Measurements from ENCODE around the gene CPB2.

The CPB2 gene

GRCh38 chr13:46104868-46105267, at the start of gene CPB2:
Gene CPB2 (minus strand): TSS chr13:46105033. CDS start chr13:46105009, 24 bp downstream.
- in situ Hi-C loops (cut with MboI; ENCODE audit: low pct_unique_long_range_greater_than_20kb, low sequenced_read_pairs, unreplicated experiment): no loop called here
- TF ChIP-seq CTCF (IDR thresholded peaks at IDR 0.05; ENCODE audit: extremely low read depth, insufficient read depth, missing control alignments): no peak
- DNase-seq (ENCODE audit: low spot score): no peak

- in situ Hi-C loops (cut with MboI; ENCODE audit: low pct_unique_long_range_greater_than_20kb, low sequenced_read_pairs, unreplicated experiment): no loop called here
- no peak for TF ChIP-seq CTCF (IDR thresholded peaks at IDR 0.05; ENCODE audit: extremely low read depth, insufficient read depth, missing control alignments)
- DNase-seq (ENCODE audit: low spot score): no peak
Observed at GRCh38 chr13:46154136-46154801, 49.4 kb upstream of the CPB2 start.

- DNase-seq (ENCODE audit: low spot score): no peak
- TF ChIP-seq CTCF (IDR thresholded peaks at IDR 0.05; ENCODE audit: extremely low read depth, insufficient read depth, missing control alignments): no peak
- in situ Hi-C loops (cut with MboI; ENCODE audit: low pct_unique_long_range_greater_than_20kb, low sequenced_read_pairs, unreplicated experiment): no loop called here
Observed at GRCh38 chr13:46152627-46153328, 47.9 kb upstream of the CPB2 start.

GRCh38 chr13:46150134-46150693, 45.4 kb upstream of the CPB2 start:
- DNase-seq (ENCODE audit: low spot score): no peak
- no peak for TF ChIP-seq CTCF (IDR thresholded peaks at IDR 0.05; ENCODE audit: extremely low read depth, insufficient read depth, missing control alignments)
- in situ Hi-C loops (cut with MboI; ENCODE audit: low pct_unique_long_range_greater_than_20kb, low sequenced_read_pairs, unreplicated experiment): no loop called here

- in situ Hi-C loops (cut with MboI; ENCODE audit: low pct_unique_long_range_greater_than_20kb, low sequenced_read_pairs, unreplicated experiment): no loop called here
Observed at GRCh38 chr13:46149272-46150133, 44.7 kb upstream of the CPB2 start.

More at GRCh38 chr13:46149272-46150133, 44.7 kb upstream of the CPB2 start:
- no peak for DNase-seq (ENCODE audit: low spot score)
- TF ChIP-seq CTCF (IDR thresholded peaks at IDR 0.05; ENCODE audit: extremely low read depth, insufficient read depth, missing control alignments): no peak
